Stimulated activated CD4-positive, alpha-beta T cell treated with anti-CD3 and anti-CD28 coated beads, TNF-alpha, amount 100 ng/mL, for 1 hour (primary cell): ENCODE measurements around the gene B3GALT4.
"Not testable (repeated sequence)": the region's sequence is repeated elsewhere in the genome, so short reads cannot be mapped to it uniquely, and the experiment has no call there.

Experiments used
- DNase-seq, 3 donors: peaks; one replicate each; pipeline ENCODE4 v3.0.0-alpha.2; 2020; ENCODE audit warnings: low read depth in 3 of 3, low spot score in 1 of 3

The B3GALT4 gene

DNA sequence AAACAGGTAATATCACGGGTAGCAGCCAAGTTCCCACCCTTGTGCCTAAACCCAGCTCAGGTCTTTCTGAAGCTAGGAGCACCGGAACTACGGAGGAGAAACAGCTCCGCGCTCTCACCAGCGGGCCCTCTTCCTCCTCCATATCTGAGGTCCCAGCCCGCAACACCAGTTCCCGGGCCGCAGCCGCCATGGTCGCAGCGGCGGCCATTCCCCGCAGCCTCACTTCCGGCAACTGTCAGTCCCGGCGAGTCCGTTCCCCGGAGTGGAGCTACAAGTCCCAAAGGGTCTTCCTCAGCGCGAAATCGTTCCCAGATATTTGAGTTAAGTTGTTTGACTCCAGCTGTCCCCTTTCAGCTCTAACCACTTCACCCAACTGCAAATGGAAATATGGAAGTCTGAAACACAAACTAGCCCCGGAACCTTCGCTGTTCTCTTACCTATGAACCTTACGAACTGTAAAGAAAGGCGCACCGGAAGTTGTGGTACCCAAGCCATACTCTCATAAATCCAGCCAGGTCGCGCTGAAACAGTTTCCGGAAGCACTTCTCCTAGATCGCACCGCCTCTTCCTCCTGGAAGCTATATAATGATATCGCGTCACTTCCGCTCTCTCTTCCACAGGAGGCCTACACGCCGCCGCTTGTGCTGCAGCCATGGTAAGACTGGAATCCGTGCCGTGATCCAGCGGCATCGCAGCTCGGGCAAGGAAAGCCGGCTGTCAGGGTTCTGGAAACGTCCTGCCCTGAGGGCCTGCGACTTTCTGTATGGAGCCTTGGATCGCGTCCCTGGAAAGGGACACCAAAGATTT lies 5.3 kb upstream of the B3GALT4 start, which contains the start of the genes RPS18 and VPS52:
RPS18 (plus strand) TSS at position 608 of the 807 bp plus-strand sequence; CDS start at position 653, 45 bp downstream.
VPS52 (minus strand) TSS at position 409 of the 807 bp plus-strand sequence; CDS start at position 208, 201 bp downstream.
- DNase-seq, result peak; percentile 73 to 87 (median 85)

DNA sequence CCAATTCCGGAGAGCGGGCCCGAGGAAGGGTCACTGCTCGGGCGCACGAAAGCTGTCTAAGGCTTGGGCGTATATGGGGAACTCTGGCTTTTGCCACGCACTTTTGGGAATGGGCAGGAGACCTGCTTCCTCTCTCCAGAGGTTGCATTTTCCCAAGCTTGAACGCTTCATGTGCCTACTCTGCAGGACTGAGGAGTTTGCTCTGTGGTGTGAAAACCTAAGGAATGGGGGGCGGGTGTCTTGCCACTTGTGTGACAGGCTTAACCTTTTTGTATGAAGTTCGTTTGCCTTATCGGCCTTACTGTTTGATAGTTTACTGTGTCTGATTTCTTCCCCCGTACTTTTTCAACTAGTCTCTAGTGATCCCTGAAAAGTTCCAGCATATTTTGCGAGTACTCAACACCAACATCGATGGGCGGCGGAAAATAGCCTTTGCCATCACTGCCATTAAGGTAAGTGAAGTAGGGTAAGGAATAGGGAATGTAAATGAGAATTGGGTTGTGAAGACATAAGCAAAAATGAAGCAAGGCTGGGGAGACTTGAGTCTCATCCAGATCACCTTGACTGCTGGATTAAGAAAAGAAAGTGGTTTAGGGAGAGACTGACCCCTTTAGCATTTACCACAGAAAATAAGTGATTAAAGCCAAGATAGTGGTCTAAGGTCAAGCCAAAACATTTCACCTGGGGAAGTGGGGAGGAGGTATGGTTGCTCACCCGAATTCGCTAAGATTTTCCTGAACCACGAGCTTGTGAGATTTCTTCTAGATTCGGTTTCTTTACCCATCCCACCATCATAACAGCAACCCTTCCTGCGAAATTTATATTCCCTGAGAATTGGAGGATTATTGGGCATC lies 4.4 kb upstream of the B3GALT4 start:
- DNase-seq, result no peak

DNA sequence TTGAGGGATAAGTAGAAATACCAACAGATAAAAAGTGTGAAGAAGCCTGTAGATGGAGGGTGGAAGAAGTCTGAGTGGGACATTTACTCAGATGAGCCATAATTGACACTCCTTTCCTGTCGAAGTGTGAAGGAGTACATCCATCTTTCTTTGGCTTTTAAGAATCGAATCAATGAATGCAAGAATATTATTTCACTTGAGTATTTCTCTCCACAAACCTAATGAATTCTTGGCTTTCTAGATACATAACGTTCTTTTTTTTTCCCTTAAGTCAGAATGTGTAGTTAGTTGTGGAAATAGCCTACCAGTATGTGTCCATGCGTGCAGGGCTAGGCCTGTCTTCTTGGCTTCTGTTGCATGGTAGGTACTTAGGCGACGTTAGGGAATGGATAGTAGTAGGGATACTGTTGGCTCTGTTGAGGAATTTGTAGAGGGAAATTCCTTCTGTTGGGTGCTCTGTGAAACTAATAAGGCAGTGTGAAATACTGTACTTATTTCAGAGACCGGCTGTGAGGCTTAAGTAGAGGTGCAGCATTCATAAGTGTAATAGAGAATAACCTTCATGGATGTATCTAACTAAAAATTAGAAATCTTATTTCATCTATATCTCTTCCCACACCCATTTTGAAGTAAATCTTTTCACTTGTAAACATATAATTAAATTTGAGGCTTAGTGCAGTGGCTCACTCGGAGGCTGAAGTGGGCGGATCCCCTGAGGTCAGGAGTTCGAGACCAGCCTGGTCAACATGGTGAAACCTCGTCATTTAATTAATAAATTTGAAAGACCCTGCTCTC lies 3.6 kb upstream of the B3GALT4 start:
- no peak for DNase-seq

DNA sequence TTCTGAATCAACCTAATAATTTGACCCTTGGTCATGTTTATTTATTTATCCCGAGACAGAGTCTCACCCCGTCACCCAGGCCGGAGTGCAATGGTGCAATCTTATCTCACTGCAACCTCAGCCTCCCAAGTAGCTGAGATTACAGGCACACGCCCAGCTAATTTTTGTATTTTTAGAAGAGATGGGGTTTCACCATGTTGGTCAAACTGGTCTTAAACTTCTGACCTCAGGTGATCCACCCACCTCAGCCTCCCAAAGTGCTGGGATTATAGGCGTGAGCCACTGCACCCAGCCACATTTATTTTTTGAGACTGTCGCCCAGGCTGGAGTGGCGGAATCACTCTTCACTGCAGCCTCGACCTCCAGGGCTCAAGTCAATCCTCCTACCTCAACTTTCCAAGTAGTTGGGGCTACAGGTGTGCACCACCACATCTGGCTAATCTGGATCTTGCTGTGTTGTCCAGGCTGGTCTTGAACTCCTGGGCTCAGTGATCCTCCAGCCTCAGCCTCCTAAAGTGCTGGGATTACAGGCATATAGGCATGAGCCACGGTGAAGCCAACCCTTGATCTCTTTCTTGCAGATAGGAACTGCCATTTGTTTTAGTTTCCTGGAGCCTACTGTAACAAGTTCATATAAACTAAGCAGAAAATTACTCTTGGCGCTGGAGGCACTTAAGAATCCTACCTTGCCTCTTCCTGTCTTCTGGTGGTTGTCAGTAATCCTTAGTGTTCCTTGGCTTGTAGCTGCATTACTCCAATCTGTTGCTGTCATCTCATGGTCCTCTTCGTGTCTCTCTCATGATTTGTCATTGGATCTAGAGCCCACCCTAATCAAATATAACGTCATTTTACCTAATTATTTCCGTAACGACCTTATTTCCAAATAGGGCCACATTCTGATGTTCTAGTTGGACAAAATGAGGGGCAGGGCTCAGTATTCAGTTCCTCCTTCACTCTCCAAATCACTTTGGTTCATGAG lies 2.7 kb upstream of the B3GALT4 start:
- no peak for DNase-seq

DNA sequence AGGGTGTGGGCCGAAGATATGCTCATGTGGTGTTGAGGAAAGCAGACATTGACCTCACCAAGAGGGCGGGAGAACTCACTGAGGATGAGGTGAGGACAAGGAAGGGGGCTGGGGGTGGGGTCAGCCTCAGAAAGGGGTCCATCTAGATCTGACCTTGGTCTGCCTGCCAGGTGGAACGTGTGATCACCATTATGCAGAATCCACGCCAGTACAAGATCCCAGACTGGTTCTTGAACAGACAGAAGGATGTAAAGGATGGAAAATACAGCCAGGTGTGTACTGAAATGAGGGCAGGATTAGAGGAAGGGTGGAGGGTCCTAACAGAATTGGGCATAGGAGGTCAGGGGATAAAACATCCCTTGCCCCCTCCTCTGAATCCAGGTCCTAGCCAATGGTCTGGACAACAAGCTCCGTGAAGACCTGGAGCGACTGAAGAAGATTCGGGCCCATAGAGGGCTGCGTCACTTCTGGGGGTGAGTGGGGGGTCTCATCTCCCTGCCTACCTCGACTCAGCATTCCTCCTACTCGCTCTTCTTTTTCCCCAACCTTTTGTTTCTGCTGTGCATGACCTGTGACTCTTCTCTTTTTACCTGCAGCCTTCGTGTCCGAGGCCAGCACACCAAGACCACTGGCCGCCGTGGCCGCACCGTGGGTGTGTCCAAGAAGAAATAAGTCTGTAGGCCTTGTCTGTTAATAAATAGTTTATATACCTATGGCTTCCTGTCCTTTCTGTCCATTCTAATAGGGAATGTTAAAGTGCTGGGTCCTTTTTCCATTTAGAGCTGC lies 935 bp upstream of the B3GALT4 start:
- DNase-seq, result not testable (repeated sequence)

DNA sequence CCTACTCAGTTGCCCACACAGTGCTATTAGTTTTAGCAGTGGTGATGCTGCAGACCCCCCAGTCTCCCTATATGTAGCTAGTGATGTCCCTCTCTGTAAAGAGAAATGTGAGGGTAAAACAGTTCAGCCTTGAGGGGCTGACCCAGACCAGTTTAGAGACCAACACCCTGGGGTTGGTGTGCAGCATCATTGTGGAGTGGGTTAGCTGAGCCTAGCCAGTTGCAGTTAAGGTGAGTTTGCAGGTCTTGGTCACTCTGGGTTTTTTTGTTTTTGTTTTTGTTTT lies 401 bp upstream of the B3GALT4 start:
- no peak for DNase-seq

DNA sequence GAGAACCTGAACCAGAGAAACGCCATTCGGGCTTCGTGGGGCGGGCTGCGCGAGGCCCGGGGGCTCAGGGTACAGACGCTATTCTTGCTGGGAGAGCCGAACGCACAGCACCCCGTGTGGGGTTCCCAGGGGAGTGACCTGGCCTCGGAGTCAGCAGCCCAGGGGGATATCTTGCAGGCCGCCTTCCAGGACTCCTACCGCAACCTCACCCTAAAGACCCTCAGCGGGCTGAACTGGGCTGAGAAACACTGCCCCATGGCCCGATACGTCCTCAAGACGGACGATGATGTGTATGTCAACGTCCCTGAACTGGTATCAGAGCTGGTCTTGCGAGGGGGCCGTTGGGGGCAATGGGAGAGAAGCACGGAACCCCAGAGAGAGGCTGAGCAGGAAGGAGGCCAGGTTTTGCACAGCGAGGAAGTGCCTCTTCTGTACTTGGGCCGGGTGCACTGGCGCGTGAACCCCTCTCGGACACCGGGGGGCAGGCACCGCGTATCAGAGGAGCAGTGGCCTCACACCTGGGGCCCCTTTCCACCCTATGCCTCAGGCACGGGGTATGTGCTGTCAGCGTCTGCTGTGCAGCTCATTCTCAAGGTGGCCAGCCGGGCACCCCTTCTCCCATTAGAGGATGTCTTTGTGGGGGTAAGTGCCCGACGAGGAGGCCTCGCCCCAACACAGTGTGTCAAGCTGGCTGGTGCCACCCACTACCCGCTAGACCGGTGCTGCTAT lies 904 bp downstream of the B3GALT4 start:
- no peak for DNase-seq

DNA sequence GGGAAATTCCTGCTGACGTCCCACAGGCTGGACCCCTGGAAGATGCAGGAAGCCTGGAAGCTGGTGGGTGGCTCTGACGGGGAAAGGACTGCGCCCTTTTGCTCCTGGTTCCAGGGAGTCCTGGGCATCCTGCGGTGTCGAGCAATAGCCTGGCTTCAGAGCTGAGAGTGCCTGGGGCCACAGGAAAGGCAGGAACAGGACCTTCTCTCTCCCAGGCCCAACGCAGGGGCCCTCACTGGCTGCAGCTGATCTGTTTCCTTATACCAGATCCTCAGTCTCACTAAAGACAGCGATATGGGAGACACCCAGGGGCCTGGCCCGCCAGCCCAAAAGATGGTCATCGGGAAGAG lies 1.4 kb downstream of the B3GALT4 start:
- DNase-seq, result no peak

DNA sequence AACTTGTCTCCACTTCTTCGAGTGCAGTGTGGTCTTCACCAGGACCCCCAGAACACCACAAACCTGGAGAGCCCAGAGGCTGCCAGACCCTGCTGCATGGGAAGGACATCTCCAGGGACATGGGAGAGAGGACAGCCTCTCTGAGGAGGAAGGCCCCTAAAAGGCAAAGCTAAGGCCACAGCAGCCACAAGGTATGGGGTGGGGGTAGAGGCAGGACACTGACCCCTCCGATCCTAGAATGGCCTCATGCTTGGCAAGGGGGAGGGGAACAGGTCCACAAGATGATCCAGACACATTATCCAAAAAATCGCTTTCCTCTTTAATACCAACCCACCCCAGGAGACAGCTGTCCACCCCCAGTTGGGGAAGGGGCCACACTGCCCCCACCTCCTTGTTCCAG lies 1.9 kb downstream of the B3GALT4 start:
- no peak for DNase-seq

DNA sequence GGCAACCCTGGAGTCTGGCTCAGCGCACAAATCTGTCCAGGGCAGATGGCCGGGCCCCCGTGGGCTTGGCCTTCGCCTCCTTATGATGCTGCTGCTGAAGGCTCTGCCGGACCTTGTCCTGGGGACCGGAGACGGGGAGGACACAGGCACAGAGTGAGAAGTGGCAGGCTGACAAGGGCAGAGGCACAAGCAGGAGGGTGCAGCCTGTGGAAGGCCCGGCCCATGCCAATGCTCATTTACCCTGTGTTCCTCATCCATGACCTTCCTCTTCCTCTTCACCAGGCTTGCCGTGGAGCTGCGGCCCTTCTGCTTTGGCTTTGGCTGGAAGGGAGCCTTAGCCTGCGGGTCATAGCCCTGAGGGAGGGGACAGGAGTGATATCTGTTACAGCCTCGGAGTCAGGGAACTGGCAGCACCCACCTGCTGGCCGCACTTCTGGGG lies 2.4 kb downstream of the B3GALT4 start:
- DNase-seq, result no peak

DNA sequence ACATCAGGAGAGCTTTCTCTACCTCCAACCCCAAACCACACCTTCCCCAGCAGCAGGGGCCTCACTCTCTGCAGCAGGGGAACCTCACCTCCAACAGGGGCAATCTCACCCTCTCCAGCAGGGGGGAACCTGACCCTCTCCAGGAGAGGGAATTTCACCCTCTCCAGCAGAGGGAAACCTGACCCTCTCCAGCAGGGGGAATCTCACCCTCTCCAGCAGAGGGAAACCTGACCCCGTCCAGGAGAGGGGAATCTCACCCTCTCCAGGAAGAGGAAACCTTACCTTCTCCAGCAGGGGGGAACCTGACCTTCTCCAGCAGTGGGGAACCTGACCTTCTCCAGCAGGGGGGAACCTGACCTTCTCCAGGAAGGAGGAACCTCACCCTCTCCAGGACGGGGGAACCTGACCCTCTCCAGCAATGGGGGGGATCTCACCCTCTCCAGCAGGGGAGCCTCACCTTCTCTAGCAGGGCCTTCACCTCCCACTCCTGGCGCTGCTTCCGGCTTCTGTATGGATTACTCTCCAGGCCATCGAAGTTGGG lies 3.1 kb downstream of the B3GALT4 start:
- no peak for DNase-seq

DNA sequence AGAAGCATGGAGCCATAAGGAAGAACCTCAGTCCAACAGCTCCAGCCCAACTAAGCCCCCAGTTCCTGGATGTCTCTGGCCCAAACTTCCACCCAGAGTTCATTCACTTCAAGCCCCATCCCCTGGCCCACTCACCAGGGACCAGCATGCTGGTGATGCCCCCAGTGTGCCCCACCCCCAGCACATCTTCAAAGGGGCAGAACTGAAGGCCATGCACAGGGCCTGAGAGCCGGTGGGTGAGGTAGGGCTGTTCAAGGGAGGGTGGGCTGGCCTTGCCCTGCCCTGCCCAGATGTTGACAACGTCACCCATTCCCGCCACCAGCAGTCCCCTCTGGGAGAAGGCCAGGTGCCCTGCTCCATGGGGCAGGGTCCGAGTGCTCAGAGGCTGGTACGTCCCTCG lies 3.6 kb downstream of the B3GALT4 start:
- DNase-seq, result no peak

DNA sequence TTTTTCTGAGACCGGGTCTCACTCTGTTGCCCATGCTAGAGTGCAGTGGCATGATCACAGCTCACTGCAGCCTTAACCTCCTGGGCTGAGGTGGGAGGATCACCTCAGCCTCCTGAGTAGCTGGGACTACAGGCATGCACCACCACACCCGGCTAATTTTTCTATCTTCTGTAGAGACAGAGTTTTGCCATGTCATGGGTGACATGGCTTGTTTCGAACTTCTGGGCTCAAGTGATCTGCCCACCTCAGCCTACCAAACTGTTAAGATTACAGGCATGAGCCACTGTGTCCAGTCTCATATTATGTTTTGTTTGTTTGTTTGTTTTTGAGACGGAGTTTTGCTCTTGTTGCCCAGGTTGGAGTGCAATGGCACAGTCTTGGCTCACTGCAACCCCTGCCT lies 8.3 kb downstream of the B3GALT4 start:
- not testable (repeated sequence) for DNase-seq

DNA sequence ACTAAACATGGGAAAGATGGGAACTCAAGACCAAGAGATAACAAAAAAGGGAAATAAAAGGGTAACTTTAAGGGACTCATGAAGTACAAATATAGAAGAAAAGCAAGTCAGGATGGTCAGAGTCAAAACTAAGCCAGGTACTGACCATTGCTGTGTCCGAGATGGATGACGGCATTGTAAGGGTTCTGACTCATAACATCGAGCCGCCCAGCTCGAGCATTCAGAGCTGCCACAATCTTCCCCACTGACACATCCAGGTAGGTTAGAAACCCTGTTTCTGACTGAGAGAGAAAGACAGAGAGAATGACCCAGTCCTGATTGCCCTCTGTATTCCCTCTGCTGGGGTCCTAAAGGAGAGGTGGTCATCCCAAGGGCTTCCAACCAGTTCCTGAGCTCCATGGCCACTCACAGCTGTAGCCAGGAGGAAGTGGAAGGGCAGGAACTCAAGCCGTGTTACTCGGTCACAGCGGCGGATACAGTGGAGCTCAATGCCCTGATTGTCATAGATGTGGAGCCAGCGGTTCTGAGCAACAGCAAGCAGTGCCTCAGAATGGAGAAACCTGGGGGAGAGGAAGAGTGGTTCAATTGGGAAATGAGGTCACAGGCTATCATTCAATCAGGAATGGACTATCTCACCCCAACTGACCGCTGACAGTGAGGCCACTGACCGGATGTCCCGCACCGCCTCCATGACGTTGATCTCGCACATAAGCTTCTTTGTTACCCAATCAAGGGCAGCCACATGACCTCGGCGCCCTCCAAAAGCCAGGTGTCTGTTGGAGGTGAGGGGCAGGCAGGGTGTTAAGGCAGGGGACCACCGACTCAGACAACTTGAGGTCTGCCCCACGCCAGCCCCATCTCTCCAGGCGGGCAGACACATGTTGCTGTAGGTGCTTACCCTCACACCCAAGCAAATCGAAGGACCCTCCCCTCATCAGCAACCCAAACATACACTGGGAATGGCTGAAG lies 10.3 kb downstream of the B3GALT4 start:
- DNase-seq, result no peak

DNA sequence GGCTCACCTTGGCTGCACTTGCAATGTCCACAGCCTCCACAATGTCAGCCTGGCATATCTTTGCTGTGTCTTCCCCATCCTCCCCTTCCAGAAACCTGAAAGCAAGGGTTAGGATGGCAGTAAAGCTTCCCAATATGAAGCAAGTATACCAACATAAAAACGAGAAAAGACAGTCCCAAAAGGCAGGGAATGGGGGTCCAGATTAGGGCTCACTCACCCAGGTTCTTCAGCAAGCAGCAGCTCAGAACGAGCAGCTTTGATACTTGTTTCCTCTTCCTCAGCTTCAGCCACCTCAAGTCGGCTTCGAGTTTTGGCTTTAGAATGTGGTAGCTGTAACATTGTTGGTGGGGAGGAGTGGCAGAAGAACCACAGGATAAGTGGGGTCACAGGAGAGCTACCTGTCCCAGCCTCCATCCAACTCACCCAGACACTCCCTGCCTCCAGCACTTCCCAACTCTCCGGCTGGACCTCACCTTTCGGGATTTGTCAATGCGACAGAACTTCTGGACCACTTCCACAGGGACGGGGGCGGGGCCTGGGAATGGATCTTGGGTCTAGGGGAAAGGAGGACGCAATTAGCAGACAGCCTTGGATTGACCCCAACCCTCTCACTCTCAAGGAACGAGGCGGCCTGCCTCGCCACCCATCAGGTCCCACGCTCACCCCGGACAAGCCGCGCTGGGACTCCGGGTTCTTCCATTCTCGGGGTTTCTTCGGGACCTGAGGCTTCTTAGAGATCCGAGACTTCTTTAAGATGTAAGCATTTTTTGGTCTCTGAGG lies 11.4 kb downstream of the B3GALT4 start:
- no peak for DNase-seq

DNA sequence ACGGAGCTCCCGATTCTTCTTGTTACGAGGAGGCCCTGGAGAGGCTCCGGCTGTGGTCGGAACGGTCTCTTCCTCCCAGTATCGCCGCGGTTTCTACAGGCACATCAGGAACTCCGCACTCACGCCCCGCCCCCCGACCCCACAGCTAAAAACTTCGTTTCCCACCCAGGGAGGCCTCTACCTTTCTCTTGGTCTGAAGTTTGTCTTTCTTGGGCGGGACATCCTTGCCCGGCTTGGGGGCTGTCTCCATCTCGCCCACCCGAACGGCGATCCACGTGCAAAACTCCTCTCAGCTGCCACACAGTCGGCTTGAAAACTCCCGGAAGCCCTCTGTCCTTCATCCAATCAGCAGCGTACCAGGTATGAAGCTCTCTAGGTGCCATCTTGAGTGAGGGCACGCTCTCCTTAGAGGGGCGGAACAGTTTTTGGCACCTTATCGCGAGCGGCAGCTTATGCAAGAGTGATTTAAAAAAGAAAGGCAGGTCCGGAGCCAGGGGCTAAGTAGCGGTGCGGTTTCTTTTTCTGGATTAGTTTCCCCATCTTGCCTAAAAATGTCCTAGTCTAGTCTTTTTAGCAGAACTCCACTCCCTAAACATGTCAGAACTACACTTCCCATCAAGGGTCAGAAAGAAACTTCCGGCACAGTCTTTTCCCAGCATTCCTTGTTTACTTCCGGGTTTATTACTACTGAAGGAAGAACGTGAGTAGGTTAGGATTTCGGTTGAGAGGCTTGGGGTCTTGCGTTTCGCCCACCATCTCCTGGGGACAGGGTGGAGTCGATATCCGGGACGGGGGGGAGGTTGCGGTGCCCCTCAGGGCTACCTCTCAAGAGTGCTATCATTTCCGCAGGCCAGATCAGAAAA lies 12.2 kb downstream of the B3GALT4 start, which contains the start of the genes PFDN6 and WDR46:
PFDN6 (plus strand) TSS at position 681 of the 863 bp plus-strand sequence. CDS start 256 bp downstream, outside the sequence.
WDR46 (minus strand) TSS at position 319 of the 863 bp plus-strand sequence; CDS start at position 250, 69 bp downstream.
- peak in 2 of 3 donors; percentile 40 to 48 for DNase-seq
